Testis (tissue), 3 donors: ENCODE data around the gene TRANK1. TPM values are rescaled to one million over a fixed set of nuclear protein-coding genes. Genes with fewer than 3 reads are reported as not detected.

Experiments
- DNase-seq: peaks from one replicate; pipeline ENCODE4 v3.0.0-alpha.2; 2019
- H3K27ac ChIP-seq, 2 donors: fragments of 200-600 bp; sonication (generic); one replicate each; pipeline ENCODE4 v1.5.1; 2019
- H3K27me3 ChIP-seq: fragments of 200-600 bp; sonication (generic); one replicate; pipeline ENCODE4 v1.5.1; 2019
- H3K36me3 ChIP-seq: fragments of 200-600 bp; sonication (generic); one replicate; pipeline ENCODE4 v1.5.1; 2017; ENCODE audit warnings: low read depth; ENCODE audit errors: missing control alignments
- H3K4me1 ChIP-seq: fragments of 200-600 bp; sonication (generic); one replicate; pipeline ENCODE4 v1.5.1; 2019
- H3K4me3 ChIP-seq, 2 donors: fragments of 200-600 bp; sonication (generic); one replicate each; pipeline ENCODE4 v1.5.1; 2017 to 2019
- H3K9me3 ChIP-seq: fragments of 200-600 bp; sonication (generic); one replicate; pipeline ENCODE4 v1.5.1; 2017
- POLR2A ChIP-seq: fragments of 450-650 bp; IDR thresholded peaks from one replicate; pipeline ENCODE4 v1.6.1; 2017; ENCODE audit warnings: antibody characterized with exemption, mild to moderate bottlenecking, moderate library complexity
- WGBS, 2 donors: methylation state at CpG; one replicate each; pipeline ENCODE4 v1.1.5; 2018; 5-methylcytosine and 5-hydroxymethylcytosine counted together
- intact Hi-C: fragments of 100-400 bp; cut with DNase I; formaldehyde crosslinking; loops from one replicate; pipeline ENCODE4 v1.15.1; 2023; ENCODE audit warnings: low total_unique reads
- polyA plus RNA-seq: library from polyadenylated mRNA; stranded (reverse); fragments of 350-450 nt; fragmentation: Illumina TruSeq; extraction: RNeasy Lipid Tissue Mini Kit (QIAGEN cat#74804); gene quantifications from one replicate; pipeline ENCODE4 v1.2.3, GENCODE V29; 2014; ENCODE audit warnings: low read depth, low replicate concordance; ENCODE audit not compliant: insufficient read depth
- total RNA-seq, 2 donors: library from RNA; depleted of rRNA; stranded (reverse); fragments of >200 nt; gene quantifications; one replicate each; pipeline ENCODE4 v1.2.3, GENCODE V29; 2016
- TF ChIP-seq, protein P1 (sequence below), 3 experiments: fragments of 450-650 bp in 2 of 3; fragments of 200-600 bp in 1 of 3; sonication (generic) in 1 of 3; IDR thresholded peaks; one replicate each; pipeline ENCODE4 v1.5.1; 2016 to 2019; ENCODE audit warnings: antibody characterized with exemption in 3 of 3, mild to moderate bottlenecking in 2 of 3, moderate library complexity in 1 of 3

The TRANK1 gene
- total and polyA plus RNA-seq, 3 donors from 2014 or later, result 7.5 to 11.0 (median 7.6) TPM

DNA sequence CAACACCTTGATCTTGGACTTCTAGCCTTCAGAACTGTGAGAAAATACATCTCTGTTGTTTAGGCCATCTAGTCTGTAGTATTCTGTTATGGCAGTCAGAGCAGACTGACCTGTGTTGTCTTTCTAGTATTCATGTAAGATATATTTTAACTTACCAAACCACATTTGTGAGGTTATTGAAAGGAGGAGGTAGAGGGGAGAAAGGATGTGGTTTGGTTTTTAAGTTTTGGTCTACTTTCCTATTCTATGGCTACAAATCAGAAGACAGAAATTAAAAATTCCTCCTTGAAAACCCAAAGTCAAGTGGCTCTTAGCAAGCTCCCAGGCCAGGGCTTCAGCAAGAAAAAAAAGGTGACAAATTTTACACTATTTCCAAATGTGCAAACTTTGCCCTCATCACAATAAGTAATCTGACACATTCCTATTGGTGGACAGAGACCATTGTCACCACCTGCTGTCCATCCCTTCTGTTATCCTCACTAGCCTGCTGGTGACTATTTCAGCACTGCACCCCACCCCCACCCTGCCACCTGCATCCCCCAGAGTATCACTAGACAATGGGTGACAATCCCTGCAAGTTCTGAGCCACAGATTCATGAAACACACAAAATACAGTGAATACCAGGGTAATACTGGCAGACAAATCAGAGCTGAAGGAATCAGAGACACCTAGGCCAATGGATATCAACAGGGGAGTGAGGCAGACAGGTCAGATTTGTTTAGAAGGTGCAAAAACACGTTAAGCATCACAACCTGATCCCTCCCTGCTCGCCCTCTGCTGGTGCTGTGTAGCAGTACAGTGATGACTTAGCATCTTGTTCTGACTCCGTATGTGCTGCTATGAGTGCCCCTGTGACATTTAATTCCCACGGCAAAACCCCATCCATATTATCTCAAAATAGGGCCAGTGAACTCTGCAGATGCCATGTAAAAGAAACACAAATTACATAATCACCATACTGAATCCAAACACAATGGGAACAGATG is 101.5 kb downstream of the TRANK1 start:
- peak; percentile 20 for DNase-seq

DNA sequence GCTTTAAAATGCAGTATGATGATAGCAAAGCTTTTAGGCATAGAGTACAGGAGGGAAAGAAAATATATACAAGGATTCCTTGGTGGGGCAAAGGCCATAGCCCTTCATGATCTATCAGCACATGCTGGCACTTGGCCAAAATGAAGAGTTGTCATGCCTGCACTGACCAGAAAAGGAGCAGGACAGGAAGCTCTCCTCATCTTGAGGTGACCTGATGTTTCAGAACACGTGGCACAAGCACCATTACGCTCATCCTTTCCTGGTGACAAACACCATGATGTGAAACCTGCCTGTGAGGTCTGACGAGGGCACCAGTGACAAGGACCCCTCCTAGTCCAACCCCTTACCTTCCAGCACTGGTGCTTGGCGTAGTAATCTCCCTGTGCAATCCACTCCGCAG is 102.6 kb downstream of the TRANK1 start:
- Histone ChIP-seq H3K36me3 (no peaks in the 10 kb centered on the region), H3K27me3 (no peaks in the 10 kb centered on the region), H3K4me1 (no peaks in the 10 kb centered on the region), H3K9me3 (no peaks in the 10 kb centered on the region), H3K27ac (no peak overlapping the region), H3K4me3 (no peak overlapping the region)
- 96 to 98% methylated on average over 5 of the region's 5 CpGs for WGBS, 2 donors
- no peak for DNase-seq
- intact Hi-C loops, result no loop called here
- TF ChIP-seq POLR2A, result no peak
- TF ChIP-seq, protein P1, sequence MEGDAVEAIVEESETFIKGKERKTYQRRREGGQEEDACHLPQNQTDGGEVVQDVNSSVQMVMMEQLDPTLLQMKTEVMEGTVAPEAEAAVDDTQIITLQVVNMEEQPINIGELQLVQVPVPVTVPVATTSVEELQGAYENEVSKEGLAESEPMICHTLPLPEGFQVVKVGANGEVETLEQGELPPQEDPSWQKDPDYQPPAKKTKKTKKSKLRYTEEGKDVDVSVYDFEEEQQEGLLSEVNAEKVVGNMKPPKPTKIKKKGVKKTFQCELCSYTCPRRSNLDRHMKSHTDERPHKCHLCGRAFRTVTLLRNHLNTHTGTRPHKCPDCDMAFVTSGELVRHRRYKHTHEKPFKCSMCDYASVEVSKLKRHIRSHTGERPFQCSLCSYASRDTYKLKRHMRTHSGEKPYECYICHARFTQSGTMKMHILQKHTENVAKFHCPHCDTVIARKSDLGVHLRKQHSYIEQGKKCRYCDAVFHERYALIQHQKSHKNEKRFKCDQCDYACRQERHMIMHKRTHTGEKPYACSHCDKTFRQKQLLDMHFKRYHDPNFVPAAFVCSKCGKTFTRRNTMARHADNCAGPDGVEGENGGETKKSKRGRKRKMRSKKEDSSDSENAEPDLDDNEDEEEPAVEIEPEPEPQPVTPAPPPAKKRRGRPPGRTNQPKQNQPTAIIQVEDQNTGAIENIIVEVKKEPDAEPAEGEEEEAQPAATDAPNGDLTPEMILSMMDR (IDR thresholded peaks at IDR 0.05), result no peak

More for the DNA sequence above, 101.5 kb downstream of the TRANK1 start:
- Histone ChIP-seq H3K4me3 (no peak overlapping the region), H3K4me1 (no peaks in the 10 kb centered on the region), H3K27ac (no peak overlapping the region), H3K36me3 (no peaks in the 10 kb centered on the region), H3K9me3 (no peaks in the 10 kb centered on the region), H3K27me3 (no peaks in the 10 kb centered on the region)
- intact Hi-C loops, result no loop called here
- WGBS, 2 donors, result 83 to 86% methylated on average over 4 of the region's 4 CpGs
- TF ChIP-seq, protein P1 (IDR thresholded peaks at IDR 0.05), result peak in 1 of 3 experiments; percentile 16
- no peak for TF ChIP-seq POLR2A

DNA sequence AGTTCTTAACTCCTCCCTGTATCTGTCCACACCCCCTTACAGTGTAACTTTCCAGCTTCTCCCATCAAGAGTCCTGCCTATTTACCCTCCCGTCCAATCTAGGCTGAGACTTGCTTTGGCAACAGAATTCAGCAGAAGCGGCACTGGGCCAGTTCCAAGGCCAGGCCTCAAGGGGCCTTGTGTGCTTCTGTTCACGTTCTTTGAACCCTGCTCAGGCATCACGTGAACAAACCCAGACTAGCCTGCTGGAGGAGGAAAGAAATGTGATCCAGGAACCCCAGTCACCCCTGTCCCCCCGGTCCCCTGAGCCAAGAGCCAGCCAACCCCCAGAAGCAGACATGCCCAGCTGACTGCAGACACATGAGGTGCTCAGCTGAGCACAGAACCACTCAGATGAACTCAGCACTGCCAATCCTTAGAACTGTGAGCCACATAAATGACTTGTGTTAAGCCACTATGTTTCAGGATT is 104.4 kb downstream of the TRANK1 start:
- WGBS, 2 donors, result 72 to 74% methylated on average over 4 to 5 of the region's 5 CpGs
- no peaks in the 10 kb centered on the region for H3K27me3 ChIP-seq
- no peak for TF ChIP-seq POLR2A
- TF ChIP-seq, protein P1 (IDR thresholded peaks at IDR 0.05), result no peak
- DNase-seq, result no peak
- no peaks in the 10 kb centered on the region for H3K36me3 ChIP-seq
- intact Hi-C loops, result no loop called here
- H3K4me3 ChIP-seq, result no peak overlapping the region
- no peak overlapping the region for H3K27ac ChIP-seq
- no peaks in the 10 kb centered on the region for H3K9me3 ChIP-seq
- no peaks in the 10 kb centered on the region for H3K4me1 ChIP-seq

- WGBS, 2 donors, result 75 to 82% methylated on average over 3 of the region's 3 CpGs
- Histone ChIP-seq H3K36me3 (no peaks in the 10 kb centered on the region), H3K27ac (no peak overlapping the region), H3K27me3 (no peaks in the 10 kb centered on the region), H3K4me1 (no peaks in the 10 kb centered on the region), H3K9me3 (no peaks in the 10 kb centered on the region), H3K4me3 (no peak overlapping the region)
- TF ChIP-seq, protein P1 (IDR thresholded peaks at IDR 0.05), result no peak
- TF ChIP-seq POLR2A, result no peak
- intact Hi-C loops, result no loop called here
- DNase-seq, result no peak
These were observed 107.8 kb downstream of the TRANK1 start for GRCh38 chr3:36837089-36837488.
